GM21367 (cell line): ENCODE results near the gene EMILIN2.
"Not testable (repeated sequence)": the region's sequence is repeated elsewhere in the genome, so short reads cannot be mapped to it uniquely, and the experiment has no call there.

Source experiments
- ATAC-seq: cut with Tn5 transposase; IDR thresholded peaks from one replicate; pipeline ENCODE4 v1.9.1; 2021; ENCODE audit not compliant: unreplicated experiment

The EMILIN2 gene

GRCh38 chr18:2846636-2847316 is at the start of gene EMILIN2:
Gene EMILIN2 (plus strand): TSS chr18:2847006. CDS start chr18:2847189, 183 bp downstream.
- ATAC-seq, result peak; percentile 40

- no peak for ATAC-seq
Measured at GRCh38 chr18:2797951-2798350, 48.9 kb upstream of the EMILIN2 start.

GRCh38 chr18:2799369-2799768 is 47.4 kb upstream of the EMILIN2 start:
- ATAC-seq, result no peak

- ATAC-seq, result no peak
Measured at GRCh38 chr18:2805970-2806943, 40.5 kb upstream of the EMILIN2 start.

- not testable (repeated sequence) for ATAC-seq
Measured at GRCh38 chr18:2808640-2809039, 38.2 kb upstream of the EMILIN2 start.

- ATAC-seq, result not testable (repeated sequence)
Measured at GRCh38 chr18:2809666-2810183, 37.1 kb upstream of the EMILIN2 start.

- ATAC-seq, result no peak
Measured at GRCh38 chr18:2811416-2811815, 35.4 kb upstream of the EMILIN2 start.

GRCh38 chr18:2814928-2815327 is 31.9 kb upstream of the EMILIN2 start:
- no peak for ATAC-seq

GRCh38 chr18:2818281-2818680 is 28.5 kb upstream of the EMILIN2 start:
- ATAC-seq, result no peak

GRCh38 chr18:2821695-2822094 is 25.1 kb upstream of the EMILIN2 start:
- ATAC-seq, result no peak

- ATAC-seq, result no peak
Measured at GRCh38 chr18:2822213-2822921, 24.4 kb upstream of the EMILIN2 start.

- ATAC-seq, result no peak
Measured at GRCh38 chr18:2823202-2823601, 23.6 kb upstream of the EMILIN2 start.

GRCh38 chr18:2823966-2824365 is 22.8 kb upstream of the EMILIN2 start:
- ATAC-seq, result no peak

- no peak for ATAC-seq
Measured at GRCh38 chr18:2824865-2825264, 21.9 kb upstream of the EMILIN2 start.

GRCh38 chr18:2825613-2826175 is 21.1 kb upstream of the EMILIN2 start:
- no peak for ATAC-seq

GRCh38 chr18:2826581-2826980 is 20.2 kb upstream of the EMILIN2 start:
- no peak for ATAC-seq

GRCh38 chr18:2827061-2827460 is 19.7 kb upstream of the EMILIN2 start:
- no peak for ATAC-seq

GRCh38 chr18:2836118-2836517 is 10.7 kb upstream of the EMILIN2 start:
- ATAC-seq, result not testable (repeated sequence)

GRCh38 chr18:2837290-2837689 is 9.5 kb upstream of the EMILIN2 start:
- ATAC-seq, result not testable (repeated sequence)

- ATAC-seq, result no peak
Measured at GRCh38 chr18:2839202-2839601, 7.6 kb upstream of the EMILIN2 start.

GRCh38 chr18:2840521-2840920 is 6.3 kb upstream of the EMILIN2 start:
- no peak for ATAC-seq
